Measurements from ENCODE around the gene CST7.
"Not testable (repeated sequence)": the region's sequence is repeated elsewhere in the genome, so short reads cannot be mapped to it uniquely, and the experiment has no call there.

CST7 gene

GRCh38 chr20:24929867-24930723 lies 19.0 kb upstream of the CST7 start:
- not testable (repeated sequence) for DNase-seq (ENCODE audit: low read depth in 2 of 2)

- DNase-seq (ENCODE audit: low read depth in 2 of 2): not testable (repeated sequence)
Measured at GRCh38 chr20:24930724-24931688, 18.1 kb upstream of the CST7 start.

- DNase-seq (ENCODE audit: low read depth in 2 of 2): not testable (repeated sequence)
Measured at GRCh38 chr20:24931893-24932292, 17.2 kb upstream of the CST7 start.

GRCh38 chr20:24933266-24933908 lies 15.7 kb upstream of the CST7 start:
- no peak for DNase-seq (ENCODE audit: low read depth in 2 of 2)

GRCh38 chr20:24934101-24934661 lies 14.9 kb upstream of the CST7 start:
- no peak for DNase-seq (ENCODE audit: low read depth in 2 of 2)

- DNase-seq (ENCODE audit: low read depth in 2 of 2): no peak
Measured at GRCh38 chr20:24934716-24935115, 14.4 kb upstream of the CST7 start.

GRCh38 chr20:24935140-24935539 lies 13.9 kb upstream of the CST7 start:
- no peak for DNase-seq (ENCODE audit: low read depth in 2 of 2)

- no peak for DNase-seq (ENCODE audit: low read depth in 2 of 2)
Measured at GRCh38 chr20:24935766-24936525, 13.1 kb upstream of the CST7 start.

- DNase-seq (ENCODE audit: low read depth in 2 of 2): no peak
Measured at GRCh38 chr20:24936526-24937407, 12.3 kb upstream of the CST7 start.

GRCh38 chr20:24937579-24937978 lies 11.5 kb upstream of the CST7 start:
- no peak for DNase-seq (ENCODE audit: low read depth in 2 of 2)

GRCh38 chr20:24938498-24938897 lies 10.6 kb upstream of the CST7 start:
- no peak for DNase-seq (ENCODE audit: low read depth in 2 of 2)

- DNase-seq (ENCODE audit: low read depth in 2 of 2): no peak
Measured at GRCh38 chr20:24939036-24939435, 10.0 kb upstream of the CST7 start.

GRCh38 chr20:24942679-24943078 lies 6.4 kb upstream of the CST7 start:
- DNase-seq (ENCODE audit: low read depth in 2 of 2): no peak

GRCh38 chr20:24943196-24943595 lies 5.9 kb upstream of the CST7 start:
- no peak for DNase-seq (ENCODE audit: low read depth in 2 of 2)

GRCh38 chr20:24943731-24944130 lies 5.3 kb upstream of the CST7 start:
- DNase-seq (ENCODE audit: low read depth in 2 of 2): no peak

GRCh38 chr20:24946376-24946775 lies 2.7 kb upstream of the CST7 start:
- not testable (repeated sequence) for DNase-seq (ENCODE audit: low read depth in 2 of 2)

- not testable (repeated sequence) for DNase-seq (ENCODE audit: low read depth in 2 of 2)
Measured at GRCh38 chr20:24948396-24948938, 602 bp upstream of the CST7 start.

- DNase-seq (ENCODE audit: low read depth in 2 of 2): no peak
Measured at GRCh38 chr20:24949756-24950127, 673 bp downstream of the CST7 start.

GRCh38 chr20:24950128-24950835 lies 1.2 kb downstream of the CST7 start:
- DNase-seq (ENCODE audit: low read depth in 2 of 2): no peak
